OCI-LY1 (cell line): ENCODE measurements around the gene FMO3.

ENCODE experiments used
- H2AFZ ChIP-seq: fragments of 200-600 bp; sonication (generic), shearing (Covaris generic); 2 replicates; pipeline ENCODE4 v1.6.0; 2014; ENCODE audit warnings: antibody characterized with exemption, mild to moderate bottlenecking, low read length
- H3F3A ChIP-seq: fragments of 200-600 bp; sonication (generic), shearing (Covaris generic); 2 replicates; pipeline ENCODE4 v1.6.0; 2014; ENCODE audit warnings: mild to moderate bottlenecking, antibody characterized with exemption, low read length, moderate library complexity; ENCODE audit not compliant: insufficient read depth
- H3K27ac ChIP-seq: fragments of 200-600 bp; sonication (generic); 2 replicates; pipeline ENCODE4 v1.5.1; 2014; ENCODE audit warnings: low read length, mixed run types, mild to moderate bottlenecking, low read depth; ENCODE audit not compliant: poor library complexity, severe bottlenecking
- H3K27me3 ChIP-seq: fragments of 200-600 bp; sonication (generic); 2 replicates; pipeline ENCODE4 v1.6.0; 2014; ENCODE audit warnings: antibody characterized with exemption, mild to moderate bottlenecking, low read length, moderate library complexity; ENCODE audit not compliant: insufficient read depth
- H3K36me3 ChIP-seq: fragments of 200-600 bp; sonication (generic); 2 replicates; pipeline ENCODE4 v1.6.1; 2014; ENCODE audit warnings: mild to moderate bottlenecking, antibody characterized with exemption, low read length, moderate library complexity, mixed read lengths; ENCODE audit not compliant: insufficient read depth
- H3K4me1 ChIP-seq: fragments of 200-600 bp; sonication (generic); 2 replicates; pipeline ENCODE4 v1.5.1; 2014; ENCODE audit warnings: mild to moderate bottlenecking, low read length, moderate library complexity; ENCODE audit not compliant: insufficient read depth, severe bottlenecking
- H3K4me2 ChIP-seq: fragments of 200-600 bp; sonication (generic), shearing (Covaris generic); 2 replicates; pipeline ENCODE4 v1.6.1; 2014; ENCODE audit warnings: low read length
- H3K4me3 ChIP-seq: fragments of 200-600 bp; sonication (generic); 2 replicates; pipeline ENCODE4 v1.5.1; 2014; ENCODE audit warnings: low read length, low read depth, mild to moderate bottlenecking, mixed read lengths; ENCODE audit not compliant: poor library complexity, severe bottlenecking
- H3K79me2 ChIP-seq: fragments of 200-600 bp; shearing (Covaris generic); 2 replicates; pipeline ENCODE4 v1.6.1; 2016; ENCODE audit warnings: mixed run types, low read length, mixed read lengths; ENCODE audit not compliant: insufficient read depth
- H3K9ac ChIP-seq: fragments of 200-600 bp; sonication (generic), shearing (Covaris generic); 2 replicates; pipeline ENCODE4 v1.6.1; 2014; ENCODE audit warnings: mild to moderate bottlenecking, low read length, mixed read lengths
- H3K9me2 ChIP-seq: fragments of 200-600 bp; sonication (generic), shearing (Covaris generic); 2 replicates; pipeline ENCODE4 v1.6.1; 2014; ENCODE audit warnings: low read depth, mild to moderate bottlenecking, low read length, mixed read lengths
- H3K9me3 ChIP-seq: fragments of 200-600 bp; shearing (Covaris generic); 2 replicates; pipeline ENCODE4 v1.6.1; 2014; ENCODE audit warnings: low read length, mixed read lengths
- H4K20me1 ChIP-seq: fragments of 200-600 bp; sonication (generic), shearing (Covaris generic); 2 replicates; pipeline ENCODE4 v1.6.0; 2016; ENCODE audit warnings: mild to moderate bottlenecking, low read length; ENCODE audit not compliant: insufficient read depth
- CTCF ChIP-seq: fragments of 200-600 bp; sonication (generic), shearing (Covaris generic); IDR thresholded peaks from 2 replicates; pipeline ENCODE4 v1.5.1; 2017; ENCODE audit warnings: mild to moderate bottlenecking, antibody characterized with exemption, low read length, moderate library complexity, mixed read lengths
- EZH2 ChIP-seq: fragments of 200-600 bp; sonication (generic), shearing (Covaris generic); IDR thresholded peaks from 2 replicates; pipeline ENCODE4 v1.8.0; 2017; ENCODE audit warnings: borderline replicate concordance, mixed run types, mild to moderate bottlenecking, antibody characterized with exemption, low read length, moderate library complexity, mixed read lengths

FMO3 gene

GRCh38 chr1:171137580-171137979, 46.9 kb downstream of the FMO3 start:
- Histone ChIP-seq H3K9me3 (no peaks in the 10 kb centered on the region), H3K9ac (no peak overlapping the region), H3K27me3 (no peaks in the 10 kb centered on the region), H3K79me2 (no peaks in the 10 kb centered on the region), H3K4me3 (no peak overlapping the region), H2AFZ (no peak overlapping the region), H3K4me1 (no peaks in the 10 kb centered on the region), H3K27ac (no peak overlapping the region), H4K20me1 (no peaks in the 10 kb centered on the region), H3K36me3 (no peaks in the 10 kb centered on the region), H3K4me2 (no peak overlapping the region), H3F3A (no peaks in the 10 kb centered on the region), H3K9me2 (no peaks in the 10 kb centered on the region)
- TF ChIP-seq EZH2 (no peak), CTCF (no peak)

GRCh38 chr1:171138980-171139379, 48.3 kb downstream of the FMO3 start:
- no peaks in the 10 kb centered on the region for H3F3A ChIP-seq
- H3K27me3 ChIP-seq = no peaks in the 10 kb centered on the region
- H3K79me2 ChIP-seq = no peaks in the 10 kb centered on the region
- no peak overlapping the region for H3K27ac ChIP-seq
- no peaks in the 10 kb centered on the region for H3K36me3 ChIP-seq
- TF ChIP-seq EZH2 (no peak), CTCF (no peak)
- no peaks in the 10 kb centered on the region for H4K20me1 ChIP-seq
- no peak overlapping the region for H3K4me2 ChIP-seq
- H2AFZ ChIP-seq = no peak overlapping the region
- no peaks in the 10 kb centered on the region for H3K4me1 ChIP-seq
- H3K9ac ChIP-seq = no peak overlapping the region
- no peaks in the 10 kb centered on the region for H3K9me2 ChIP-seq
- H3K4me3 ChIP-seq = no peak overlapping the region
- no peaks in the 10 kb centered on the region for H3K9me3 ChIP-seq

- H3K27ac ChIP-seq = no peak overlapping the region
- no peaks in the 10 kb centered on the region for H3K36me3 ChIP-seq
- no peak overlapping the region for H2AFZ ChIP-seq
- H3K9me3 ChIP-seq = no peaks in the 10 kb centered on the region
- no peak overlapping the region for H3K4me2 ChIP-seq
- no peak overlapping the region for H3K4me3 ChIP-seq
- no peaks in the 10 kb centered on the region for H3K4me1 ChIP-seq
- H3K9me2 ChIP-seq = no peaks in the 10 kb centered on the region
- no peaks in the 10 kb centered on the region for H3F3A ChIP-seq
- H3K79me2 ChIP-seq = no peaks in the 10 kb centered on the region
- H3K9ac ChIP-seq = no peak overlapping the region
- no peaks in the 10 kb centered on the region for H4K20me1 ChIP-seq
- no peaks in the 10 kb centered on the region for H3K27me3 ChIP-seq
- TF ChIP-seq EZH2 = no peak
- no peak for TF ChIP-seq CTCF
These were observed 49.2 kb downstream of the FMO3 start for GRCh38 chr1:171139890-171140289.
